ENCODE measurements around the gene INTS1.

- TF ChIP-seq CTCF (IDR thresholded peaks at IDR 0.05) = no peak
- TF ChIP-seq POLR2AphosphoS5 (IDR thresholded peaks at IDR 0.05) = no peak
Measured at GRCh38 chr7:1440620-1441019, 63.6 kb downstream of the INTS1 start.
